ENCODE data around the gene PDIA5. TPM values are rescaled to one million over a fixed set of nuclear protein-coding genes. Genes with fewer than 3 reads are reported as not detected.

Gene PDIA5
- total RNA-seq, 1 donor from 2014 or later = 128 TPM

DNA sequence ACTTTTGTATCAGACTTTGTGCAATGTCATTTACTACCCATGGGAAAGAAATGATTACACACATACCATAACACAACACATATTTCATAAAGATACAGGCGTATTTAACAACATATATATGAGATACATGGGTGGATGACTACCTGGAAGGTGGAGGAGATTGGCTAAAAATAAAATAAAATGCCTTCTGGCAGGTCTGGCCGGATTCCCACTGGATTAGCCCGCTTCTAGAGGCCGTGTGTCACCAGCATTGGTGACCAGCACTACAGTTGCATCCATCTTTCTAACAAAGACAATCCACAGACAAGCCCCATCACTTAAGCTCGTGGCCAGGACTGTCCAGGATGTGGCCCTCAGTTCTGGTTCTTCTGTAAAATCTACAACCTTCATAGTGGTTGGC is 114.0 kb downstream of the PDIA5 start:
- TF ChIP-seq, protein P1, sequence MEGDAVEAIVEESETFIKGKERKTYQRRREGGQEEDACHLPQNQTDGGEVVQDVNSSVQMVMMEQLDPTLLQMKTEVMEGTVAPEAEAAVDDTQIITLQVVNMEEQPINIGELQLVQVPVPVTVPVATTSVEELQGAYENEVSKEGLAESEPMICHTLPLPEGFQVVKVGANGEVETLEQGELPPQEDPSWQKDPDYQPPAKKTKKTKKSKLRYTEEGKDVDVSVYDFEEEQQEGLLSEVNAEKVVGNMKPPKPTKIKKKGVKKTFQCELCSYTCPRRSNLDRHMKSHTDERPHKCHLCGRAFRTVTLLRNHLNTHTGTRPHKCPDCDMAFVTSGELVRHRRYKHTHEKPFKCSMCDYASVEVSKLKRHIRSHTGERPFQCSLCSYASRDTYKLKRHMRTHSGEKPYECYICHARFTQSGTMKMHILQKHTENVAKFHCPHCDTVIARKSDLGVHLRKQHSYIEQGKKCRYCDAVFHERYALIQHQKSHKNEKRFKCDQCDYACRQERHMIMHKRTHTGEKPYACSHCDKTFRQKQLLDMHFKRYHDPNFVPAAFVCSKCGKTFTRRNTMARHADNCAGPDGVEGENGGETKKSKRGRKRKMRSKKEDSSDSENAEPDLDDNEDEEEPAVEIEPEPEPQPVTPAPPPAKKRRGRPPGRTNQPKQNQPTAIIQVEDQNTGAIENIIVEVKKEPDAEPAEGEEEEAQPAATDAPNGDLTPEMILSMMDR (IDR thresholded peaks at IDR 0.05) = no peak
- no peak overlapping the region for H3K27ac Mint-ChIP-seq (ENCODE audit: unreplicated experiment)
- H3K4me1 Mint-ChIP-seq (ENCODE audit: low read depth) = no peaks in the 10 kb centered on the region
- no peak overlapping the region for H3K4me3 Mint-ChIP-seq (ENCODE audit: unreplicated experiment)
- peaks cover 4% of the 10 kb centered on the region for H3K9me3 Mint-ChIP-seq (ENCODE audit: low read depth)
- peaks cover 1% of the 10 kb centered on the region for H3K36me3 Mint-ChIP-seq (ENCODE audit: low read depth)
- no peak for DNase-seq (ENCODE audit: low spot score)
- H3K27me3 Mint-ChIP-seq (ENCODE audit: low read depth) = no peaks in the 10 kb centered on the region

DNA sequence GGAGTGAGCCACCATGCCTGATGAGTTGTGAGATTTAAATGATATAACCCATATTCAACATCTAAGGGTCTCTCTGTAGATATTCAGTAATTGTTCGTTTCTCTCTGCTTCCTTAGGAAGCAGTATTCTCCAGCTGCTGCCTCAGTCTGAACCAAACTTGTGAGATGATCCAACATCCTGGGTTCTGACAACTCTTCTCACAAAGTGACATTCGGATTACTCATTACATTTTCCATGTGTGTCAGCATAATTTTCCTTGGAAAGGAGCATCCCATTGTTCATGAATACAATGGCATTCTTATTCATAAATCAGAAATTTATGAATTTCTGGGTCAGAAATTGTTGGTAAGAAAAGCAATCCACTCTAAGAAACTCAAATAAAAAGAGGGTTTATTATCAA is 119.9 kb downstream of the PDIA5 start:
- H3K27ac Mint-ChIP-seq (ENCODE audit: unreplicated experiment) = no peak overlapping the region
- no peak for DNase-seq (ENCODE audit: low spot score)
- H3K36me3 Mint-ChIP-seq (ENCODE audit: low read depth) = no peaks in the 10 kb centered on the region
- no peak overlapping the region for H3K4me3 Mint-ChIP-seq (ENCODE audit: unreplicated experiment)
- H3K4me1 Mint-ChIP-seq (ENCODE audit: low read depth) = no peaks in the 10 kb centered on the region
- peaks cover 4% of the 10 kb centered on the region for H3K9me3 Mint-ChIP-seq (ENCODE audit: low read depth)
- H3K27me3 Mint-ChIP-seq (ENCODE audit: low read depth) = no peaks in the 10 kb centered on the region
- TF ChIP-seq, protein P1 (IDR thresholded peaks at IDR 0.05) = no peak

- no peaks in the 10 kb centered on the region for H3K4me1 Mint-ChIP-seq (ENCODE audit: low read depth)
- DNase-seq (ENCODE audit: low spot score) = no peak
- no peak overlapping the region for H3K4me3 Mint-ChIP-seq (ENCODE audit: unreplicated experiment)
- no peak overlapping the region for H3K27ac Mint-ChIP-seq (ENCODE audit: unreplicated experiment)
- H3K27me3 Mint-ChIP-seq (ENCODE audit: low read depth) = no peaks in the 10 kb centered on the region
- TF ChIP-seq, protein P1 (IDR thresholded peaks at IDR 0.05) = no peak
- no peaks in the 10 kb centered on the region for H3K9me3 Mint-ChIP-seq (ENCODE audit: low read depth)
- H3K36me3 Mint-ChIP-seq (ENCODE audit: low read depth) = no peaks in the 10 kb centered on the region
These were observed 121.2 kb downstream of the PDIA5 start for GRCh38 chr3:123188058-123188457.

DNA sequence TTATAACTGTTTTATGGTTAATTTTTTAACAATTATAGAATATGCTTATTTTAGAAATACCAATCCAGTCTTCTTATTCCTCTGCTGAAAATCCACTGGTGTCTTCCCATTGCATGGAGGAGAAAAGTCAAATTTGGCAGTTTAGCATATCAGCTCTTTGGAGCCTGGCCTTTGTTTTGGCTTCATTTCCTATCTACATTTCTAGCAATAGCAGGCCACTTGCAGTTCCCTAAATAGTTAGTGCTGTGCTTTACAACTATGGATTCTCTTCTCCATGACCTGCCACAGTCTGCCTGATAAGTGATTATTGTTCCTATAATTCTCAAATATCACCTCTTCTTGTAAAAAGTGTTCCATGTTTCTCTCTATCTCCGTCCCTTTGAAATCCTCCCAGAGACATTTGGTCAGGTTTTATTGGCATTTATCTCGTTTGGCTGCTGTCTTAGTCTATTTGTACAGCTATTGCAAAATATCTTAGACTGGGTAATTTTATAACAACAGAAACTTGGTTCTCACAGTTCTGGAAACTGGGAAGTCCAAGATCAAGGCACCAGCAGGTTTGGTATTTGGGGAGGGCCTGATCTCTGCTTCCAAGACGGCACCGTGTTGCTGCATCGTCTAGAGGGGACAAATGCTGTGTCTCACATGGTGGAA is 126.8 kb downstream of the PDIA5 start:
- peaks cover 2% of the 10 kb centered on the region for H3K36me3 Mint-ChIP-seq (ENCODE audit: low read depth)
- H3K4me3 Mint-ChIP-seq (ENCODE audit: unreplicated experiment) = no peak overlapping the region
- H3K27me3 Mint-ChIP-seq (ENCODE audit: low read depth) = no peaks in the 10 kb centered on the region
- no peaks in the 10 kb centered on the region for H3K4me1 Mint-ChIP-seq (ENCODE audit: low read depth)
- no peak overlapping the region for H3K27ac Mint-ChIP-seq (ENCODE audit: unreplicated experiment)
- no peak for DNase-seq (ENCODE audit: low spot score)
- H3K9me3 Mint-ChIP-seq (ENCODE audit: low read depth) = peaks cover 6% of the 10 kb centered on the region
- TF ChIP-seq, protein P1 (IDR thresholded peaks at IDR 0.05) = no peak

GRCh38 chr3:123194552-123194951 is 127.7 kb downstream of the PDIA5 start:
- Mint-ChIP-seq H3K4me1 (ENCODE audit: low read depth) (no peaks in the 10 kb centered on the region), H3K27me3 (ENCODE audit: low read depth) (no peaks in the 10 kb centered on the region), H3K4me3 (ENCODE audit: unreplicated experiment) (no peak overlapping the region), H3K27ac (ENCODE audit: unreplicated experiment) (no peak overlapping the region), H3K9me3 (ENCODE audit: low read depth) (peaks cover 6% of the 10 kb centered on the region), H3K36me3 (ENCODE audit: low read depth) (peaks cover 4% of the 10 kb centered on the region)
- DNase-seq (ENCODE audit: low spot score) = no peak
- TF ChIP-seq, protein P1 (IDR thresholded peaks at IDR 0.05) = peak; percentile 47

Measured in chondrocyte (in vitro differentiated cells).